ENCODE measurements around the gene NEUROD1.

- no peak for TF ChIP-seq CTCF (conservative IDR thresholded peaks at IDR 0.05)
- TF ChIP-seq EZH2 (IDR thresholded peaks at IDR 0.05; ENCODE audit: low read depth), result no peak
These were observed 31.7 kb downstream of the NEUROD1 start for GRCh38 chr2:181648478-181649155.
